ENCODE data around the gene IL22RA1.

IL22RA1 gene

DNA sequence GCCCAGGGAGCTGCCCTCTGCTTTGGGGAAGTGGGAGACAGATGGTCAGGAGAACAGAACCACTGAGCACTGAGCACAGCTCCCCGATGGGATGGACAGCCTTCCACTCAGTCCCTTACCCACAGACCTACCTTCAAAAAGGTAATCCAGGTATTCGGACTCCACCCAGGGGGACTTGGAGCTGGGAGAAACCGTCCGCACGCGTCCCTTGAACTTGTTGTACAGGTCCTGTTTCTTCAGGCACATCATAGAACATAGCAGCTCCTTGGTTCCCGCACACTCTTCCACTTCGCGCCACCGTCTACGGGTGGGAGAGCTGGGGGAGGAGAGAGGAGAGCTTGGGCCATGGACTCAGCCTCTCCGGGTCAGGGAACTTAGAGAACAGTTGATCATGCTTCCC lies 26.3 kb upstream of the IL22RA1 start:
- Histone ChIP-seq H3K4me1 (no peaks in the 10 kb centered on the region), H3K9me3 (ENCODE audit: control insufficient read depth, low read length) (no peaks in the 10 kb centered on the region), H2AFZ (no peak overlapping the region), H3K27me3 (ENCODE audit: control insufficient read depth, insufficient read depth, low read length) (no peaks in the 10 kb centered on the region), H3K36me3 (ENCODE audit: control insufficient read depth, insufficient read depth, low read length) (no peaks in the 10 kb centered on the region), H3K9ac (no peak overlapping the region), H3K27ac (no peak overlapping the region), H3K4me2 (ENCODE audit: low read length) (no peak overlapping the region), H3K4me3 (ENCODE audit: low read depth, low read length) (no peak overlapping the region), H3K79me2 (no peaks in the 10 kb centered on the region)
- TF ChIP-seq CTCF (IDR thresholded peaks at IDR 0.05) = no peak

DNA sequence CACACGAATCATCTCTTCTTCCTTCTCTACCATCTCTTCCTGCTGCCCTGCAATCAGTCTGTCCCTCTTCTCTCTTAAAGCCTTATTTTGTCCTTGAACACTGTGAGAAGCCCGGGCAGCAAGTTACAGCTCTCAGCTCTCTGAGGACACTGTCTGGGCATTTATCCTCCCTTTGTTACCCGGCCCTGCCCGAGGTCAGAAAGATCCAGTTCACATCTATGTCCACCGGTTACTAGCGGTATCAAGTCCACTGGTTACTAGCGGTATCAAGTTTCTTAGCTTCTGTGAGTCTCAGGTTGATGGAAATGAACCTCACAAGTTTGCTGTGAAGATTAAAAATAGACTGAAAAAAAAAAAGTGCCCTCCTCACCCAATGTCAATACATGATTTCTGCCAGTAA lies 25.3 kb upstream of the IL22RA1 start:
- no peak overlapping the region for H2AFZ ChIP-seq
- TF ChIP-seq CTCF (IDR thresholded peaks at IDR 0.05) = no peak
- no peak overlapping the region for H3K4me3 ChIP-seq (ENCODE audit: low read depth, low read length)
- H3K36me3 ChIP-seq (ENCODE audit: control insufficient read depth, insufficient read depth, low read length) = no peaks in the 10 kb centered on the region
- no peak overlapping the region for H3K27ac ChIP-seq
- no peaks in the 10 kb centered on the region for H3K79me2 ChIP-seq
- no peaks in the 10 kb centered on the region for H3K9me3 ChIP-seq (ENCODE audit: control insufficient read depth, low read length)
- H3K27me3 ChIP-seq (ENCODE audit: control insufficient read depth, insufficient read depth, low read length) = no peaks in the 10 kb centered on the region
- H3K4me1 ChIP-seq = no peaks in the 10 kb centered on the region
- no peak overlapping the region for H3K9ac ChIP-seq
- no peak overlapping the region for H3K4me2 ChIP-seq (ENCODE audit: low read length)

DNA sequence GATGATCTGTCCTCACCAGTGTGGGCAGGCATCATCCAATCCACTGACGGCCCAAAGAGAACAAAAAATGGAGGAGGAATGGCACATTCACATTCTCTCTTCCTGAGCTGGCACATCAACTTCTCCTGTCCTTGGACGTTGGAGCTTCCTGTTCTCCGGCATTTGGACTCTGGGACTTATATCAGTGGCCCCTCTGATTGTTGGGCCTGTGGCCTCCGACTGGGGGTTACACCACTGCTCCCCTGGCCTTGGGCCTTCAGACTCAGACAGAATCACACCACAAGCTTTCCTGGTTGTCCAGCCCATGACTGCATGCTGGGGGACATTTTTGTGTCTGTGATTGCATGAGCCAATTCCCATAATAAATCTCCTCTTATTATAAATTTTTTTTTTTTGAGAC lies 24.1 kb upstream of the IL22RA1 start:
- no peak overlapping the region for H2AFZ ChIP-seq
- no peak overlapping the region for H3K27ac ChIP-seq
- H3K9ac ChIP-seq = no peak overlapping the region
- no peaks in the 10 kb centered on the region for H3K4me1 ChIP-seq
- no peaks in the 10 kb centered on the region for H3K79me2 ChIP-seq
- no peaks in the 10 kb centered on the region for H3K27me3 ChIP-seq (ENCODE audit: control insufficient read depth, insufficient read depth, low read length)
- no peak for TF ChIP-seq CTCF (IDR thresholded peaks at IDR 0.05)
- no peak overlapping the region for H3K4me2 ChIP-seq (ENCODE audit: low read length)
- H3K36me3 ChIP-seq (ENCODE audit: control insufficient read depth, insufficient read depth, low read length) = no peaks in the 10 kb centered on the region
- H3K4me3 ChIP-seq (ENCODE audit: low read depth, low read length) = no peak overlapping the region
- no peaks in the 10 kb centered on the region for H3K9me3 ChIP-seq (ENCODE audit: control insufficient read depth, low read length)

DNA sequence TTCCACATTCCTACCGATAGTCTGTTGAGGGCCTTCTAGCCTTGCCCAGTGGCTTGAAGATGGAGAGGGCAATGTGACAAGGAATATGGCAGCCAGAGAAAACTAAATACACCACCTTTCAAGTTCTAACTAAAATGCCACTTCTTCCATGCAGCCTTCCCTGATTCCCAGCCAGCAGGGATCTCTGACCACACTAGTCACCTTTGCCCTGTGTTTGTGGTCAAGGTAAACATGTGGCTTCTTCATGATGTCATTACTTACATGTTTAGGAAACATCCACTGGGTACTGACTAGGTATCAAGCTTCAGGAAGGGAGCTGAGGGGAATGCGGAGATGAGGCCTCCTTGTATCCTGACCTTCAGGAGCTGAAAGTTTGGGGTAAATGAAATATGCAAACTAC lies 22.6 kb upstream of the IL22RA1 start:
- Histone ChIP-seq H3K9me3 (ENCODE audit: control insufficient read depth, low read length) (no peaks in the 10 kb centered on the region), H3K4me3 (ENCODE audit: low read depth, low read length) (no peak overlapping the region), H3K27ac (no peak overlapping the region), H3K36me3 (ENCODE audit: control insufficient read depth, insufficient read depth, low read length) (no peaks in the 10 kb centered on the region), H3K79me2 (no peaks in the 10 kb centered on the region), H2AFZ (no peak overlapping the region), H3K27me3 (ENCODE audit: control insufficient read depth, insufficient read depth, low read length) (no peaks in the 10 kb centered on the region), H3K9ac (no peak overlapping the region), H3K4me2 (ENCODE audit: low read length) (no peak overlapping the region), H3K4me1 (peaks cover 2% of the 10 kb centered on the region)
- TF ChIP-seq CTCF (IDR thresholded peaks at IDR 0.05) = no peak

DNA sequence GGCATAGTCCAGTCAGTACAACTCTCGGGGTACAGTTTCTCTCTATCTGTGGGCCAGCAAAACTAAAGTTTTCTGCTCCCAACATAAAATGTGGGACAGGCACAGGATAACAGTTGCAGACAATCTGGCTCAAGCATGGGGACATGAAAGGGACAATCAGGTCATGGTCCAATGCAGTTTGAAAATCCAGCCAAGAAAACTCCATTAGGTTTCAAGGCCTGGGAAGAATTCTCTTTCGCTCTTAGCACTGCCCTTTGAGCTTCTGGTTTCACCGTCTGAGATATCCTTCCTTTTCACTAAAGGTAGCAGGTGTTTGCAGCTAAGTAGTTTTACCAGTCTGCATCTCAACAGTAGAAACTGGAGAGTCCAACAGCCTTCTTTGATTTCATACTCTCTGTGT lies 21.1 kb upstream of the IL22RA1 start:
- Histone ChIP-seq H3K4me1 (peaks cover 2% of the 10 kb centered on the region), H3K79me2 (no peaks in the 10 kb centered on the region), H3K27ac (no peak overlapping the region), H3K9ac (no peak overlapping the region), H3K27me3 (ENCODE audit: control insufficient read depth, insufficient read depth, low read length) (no peaks in the 10 kb centered on the region), H2AFZ (no peak overlapping the region), H3K9me3 (ENCODE audit: control insufficient read depth, low read length) (no peaks in the 10 kb centered on the region), H3K36me3 (ENCODE audit: control insufficient read depth, insufficient read depth, low read length) (no peaks in the 10 kb centered on the region), H3K4me3 (ENCODE audit: low read depth, low read length) (no peak overlapping the region), H3K4me2 (ENCODE audit: low read length) (no peak overlapping the region)
- no peak for TF ChIP-seq CTCF (IDR thresholded peaks at IDR 0.05)
